GM23338 (cell line): Measurements from ENCODE around the gene KLHL26. TPM values are rescaled to one million over a fixed set of nuclear protein-coding genes. Genes with fewer than 3 reads are reported as not detected.

Source experiments
- ATAC-seq: fragments of 200-7000 bp; cut with Tn5 transposase; 3 replicates; pipeline ENCODE4 v1.9.1; 2020
- DNase-seq: peaks from one replicate; pipeline ENCODE4 v3.0.0-alpha.2; 2015; ENCODE audit warnings: low spot score
- H2AFZ ChIP-seq: fragments of 200-600 bp; sonication (generic); 2 replicates; pipeline ENCODE4 v1.8.0; 2016; ENCODE audit warnings: antibody characterized with exemption, mild to moderate bottlenecking, moderate library complexity
- H3F3A ChIP-seq: fragments of 200-600 bp; sonication (generic); replicated peaks from 2 replicates; pipeline ENCODE4 v1.8.0; 2017; ENCODE audit warnings: antibody characterized with exemption, mixed run types, low read depth
- H3K27ac ChIP-seq: fragments of 200-600 bp; sonication (generic); 2 replicates; pipeline ENCODE4 v1.6.1; 2016; ENCODE audit warnings: low read depth
- H3K27me3 ChIP-seq: fragments of 200-600 bp; sonication (generic); 2 replicates; pipeline ENCODE4 v1.8.0; 2016; ENCODE audit warnings: mild to moderate bottlenecking, mixed run types, moderate library complexity; ENCODE audit not compliant: insufficient read depth
- H3K36me3 ChIP-seq: fragments of 200-600 bp; sonication (generic); 2 replicates; pipeline ENCODE4 v1.8.0; 2016; ENCODE audit warnings: mild to moderate bottlenecking; ENCODE audit not compliant: insufficient read depth
- H3K4me1 ChIP-seq: fragments of 200-600 bp; sonication (generic); 2 replicates; pipeline ENCODE4 v1.8.0; 2016; ENCODE audit warnings: mild to moderate bottlenecking, moderate library complexity; ENCODE audit not compliant: insufficient read depth
- H3K4me2 ChIP-seq: fragments of 200-600 bp; sonication (generic); 2 replicates; pipeline ENCODE4 v1.7.1; 2017; ENCODE audit warnings: mixed run types
- H3K4me3 ChIP-seq: fragments of 200-600 bp; sonication (generic); 2 replicates; pipeline ENCODE4 v1.6.1; 2016; ENCODE audit warnings: mixed run types
- H3K79me2 ChIP-seq: fragments of 200-600 bp; sonication (generic); replicated peaks from 2 replicates; pipeline ENCODE4 v1.8.0; 2017; ENCODE audit warnings: mild to moderate bottlenecking; ENCODE audit not compliant: insufficient read depth
- H3K9me2 ChIP-seq: fragments of 200-600 bp; sonication (generic); 2 replicates; pipeline ENCODE4 v1.8.0; 2017; ENCODE audit not compliant: insufficient read depth
- H4K20me1 ChIP-seq: fragments of 200-600 bp; sonication (generic); replicated peaks from 2 replicates; pipeline ENCODE4 v1.8.0; 2017; ENCODE audit warnings: mild to moderate bottlenecking; ENCODE audit not compliant: insufficient read depth
- H3K27ac Mint-ChIP-seq: 2 replicates; pipeline ENCODE4 v1.8.0; 2020; ENCODE audit warnings: inconsistent platforms, mild to moderate bottlenecking, moderate library complexity, mixed read lengths
- H3K27me3 Mint-ChIP-seq: 3 replicates; pipeline ENCODE4 v1.8.0; 2022; ENCODE audit warnings: low read depth, mild to moderate bottlenecking, moderate library complexity, mixed read lengths, inconsistent platforms; ENCODE audit not compliant: insufficient read depth, poor library complexity
- H3K36me3 Mint-ChIP-seq: 3 replicates; pipeline ENCODE4 v1.8.0; 2021; ENCODE audit warnings: low read depth, mild to moderate bottlenecking, inconsistent platforms, moderate library complexity, mixed read lengths
- H3K4me1 Mint-ChIP-seq: 3 replicates; pipeline ENCODE4 v1.8.0; 2020; ENCODE audit warnings: mild to moderate bottlenecking, inconsistent platforms, mixed read lengths
- H3K4me3 Mint-ChIP-seq: 3 replicates; pipeline ENCODE4 v1.8.0; 2021; ENCODE audit warnings: moderate library complexity, mild to moderate bottlenecking, inconsistent platforms, mixed read lengths
- H3K9me3 Mint-ChIP-seq: 3 replicates; pipeline ENCODE4 v1.8.0; 2020; ENCODE audit warnings: moderate library complexity, mild to moderate bottlenecking, inconsistent platforms, mixed read lengths
- CREB1 ChIP-seq: fragments of 250-450 bp; sonication (Bioruptor Pico); IDR thresholded peaks from 2 replicates; pipeline ENCODE4 v1.5.0; 2020; ENCODE audit warnings: low read depth, mild to moderate bottlenecking, moderate library complexity
- EZH2 ChIP-seq: fragments of 200-600 bp; sonication (generic); IDR thresholded peaks from one replicate; pipeline ENCODE4 v1.8.0; 2017; ENCODE audit warnings: antibody characterized with exemption, mild to moderate bottlenecking, low read depth; ENCODE audit not compliant: unreplicated experiment
- EZH2phosphoT487 ChIP-seq: fragments of 200-600 bp; sonication (generic); IDR thresholded peaks from one replicate; pipeline ENCODE4 v1.8.1; 2018; ENCODE audit warnings: antibody characterized with exemption; ENCODE audit not compliant: unreplicated experiment
- JUNB ChIP-seq: IDR thresholded peaks from one replicate; pipeline ENCODE4 v1.6.1; 2016; ENCODE audit warnings: antibody characterized with exemption; ENCODE audit not compliant: unreplicated experiment
- NANOG ChIP-seq: IDR thresholded peaks from 2 replicates; pipeline ENCODE4 v1.6.1; 2016; ENCODE audit warnings: antibody characterized with exemption, borderline replicate concordance
- POLR2AphosphoS5 ChIP-seq: IDR thresholded peaks from 2 replicates; pipeline ENCODE4 v1.6.1; 2016; ENCODE audit warnings: antibody characterized with exemption, low read depth
- REST ChIP-seq: IDR thresholded peaks from one replicate; pipeline ENCODE4 v1.6.1; 2018; ENCODE audit warnings: antibody characterized with exemption; ENCODE audit not compliant: unreplicated experiment
- STAT1 ChIP-seq: IDR thresholded peaks from one replicate; pipeline ENCODE4 v1.6.1; 2016; ENCODE audit warnings: antibody characterized with exemption; ENCODE audit not compliant: unreplicated experiment
- ZNF331 ChIP-seq: fragments of 250-450 bp; sonication (Bioruptor Pico); IDR thresholded peaks from 2 replicates; pipeline ENCODE4 v1.5.0; 2020; ENCODE audit warnings: low read depth, mild to moderate bottlenecking, moderate library complexity
- ZNF462 ChIP-seq: fragments of 250-450 bp; sonication (Bioruptor Pico); IDR thresholded peaks from 2 replicates; pipeline ENCODE4 v1.5.0; 2020; ENCODE audit warnings: mild to moderate bottlenecking, moderate library complexity
- polyA plus RNA-seq: library from polyadenylated mRNA; unstranded; fragments of >200 nt; fragmentation: Nextera tagmentation; extraction: Ambion mirVana; gene quantifications from 2 replicates; pipeline ENCODE4 v1.2.1, GENCODE V29; 2016
- total RNA-seq: library from RNA; depleted of rRNA; stranded (reverse); fragments of >200 nt; shearing (Covaris generic); gene quantifications from 2 replicates; pipeline ENCODE4 v1.2.3, GENCODE V29; 2014

The KLHL26 gene
- total and polyA plus RNA-seq, 2 experiments from 2014 or later = 3.6 to 11.2 TPM

GRCh38 chr19:18713550-18714117 is 76.8 kb downstream of the KLHL26 start (continued):
- TF ChIP-seq ZNF331 = no peak
- no peak for TF ChIP-seq JUNB

GRCh38 chr19:18715416-18715815 is 78.6 kb downstream of the KLHL26 start:
- no peak for DNase-seq
- no peaks in the 10 kb centered on the region for H3K27me3 ChIP-seq

GRCh38 chr19:18716857-18717256 is 80.0 kb downstream of the KLHL26 start:
- Histone ChIP-seq H3K4me1 (no peaks in the 10 kb centered on the region), H3K4me2 (no peak overlapping the region), H3K27ac (no peak overlapping the region), H3K79me2 (peaks cover 2% of the 10 kb centered on the region; the same call in 1 of the 2 replicates), H3K27me3 (no peaks in the 10 kb centered on the region), H3F3A (no peaks in the 10 kb centered on the region), H3K4me3 (no peak overlapping the region), H2AFZ (no peak overlapping the region), H3K36me3 (no peaks in the 10 kb centered on the region), H4K20me1 (peaks cover under 1% of the 10 kb centered on the region; the same call in 1 of the 2 replicates), H3K9me2 (no peaks in the 10 kb centered on the region)
- Mint-ChIP-seq H3K36me3 (no peaks in the 10 kb centered on the region), H3K27ac (peak overlapping the region; percentile 76; the same call in 1 of the 2 replicates), H3K4me3 (no peak overlapping the region), H3K27me3 (peaks cover 24% of the 10 kb centered on the region), H3K4me1 (peaks cover 10% of the 10 kb centered on the region), H3K9me3 (no peaks in the 10 kb centered on the region)
- DNase-seq (no peak), ATAC-seq (no peak)
- TF ChIP-seq ZNF331 = no peak
- TF ChIP-seq JUNB = no peak
- no peak for TF ChIP-seq REST
- TF ChIP-seq EZH2phosphoT487 = no peak
- no peak for TF ChIP-seq POLR2AphosphoS5
- no peak for TF ChIP-seq EZH2
- TF ChIP-seq ZNF462 (CRISPR knock-in tag) = no peak
- no peak for TF ChIP-seq CREB1 (CRISPR knock-in tag)
- TF ChIP-seq STAT1 = no peak
- no peak for TF ChIP-seq NANOG

More at GRCh38 chr19:18715416-18715815, 78.6 kb downstream of the KLHL26 start:
- Histone ChIP-seq H3K79me2 (0 out of 2 replicates have a peak, but pooled peaks cover 4% of the 10 kb centered on the region), H3K9me2 (no peaks in the 10 kb centered on the region), H3K36me3 (no peaks in the 10 kb centered on the region), H4K20me1 (peaks cover 4% of the 10 kb centered on the region; the same call in 1 of the 2 replicates), H3K27ac (no peak overlapping the region), H3K4me3 (no peak overlapping the region), H3F3A (no peaks in the 10 kb centered on the region), H3K4me1 (no peaks in the 10 kb centered on the region), H3K4me2 (no peak overlapping the region), H2AFZ (no peak overlapping the region)
- H3K27me3 Mint-ChIP-seq = peaks cover 18% of the 10 kb centered on the region
- H3K27ac Mint-ChIP-seq = no peak overlapping the region
- no peak overlapping the region for H3K4me3 Mint-ChIP-seq
- H3K9me3 Mint-ChIP-seq = no peaks in the 10 kb centered on the region
- no peaks in the 10 kb centered on the region for H3K36me3 Mint-ChIP-seq
- peaks cover 7% of the 10 kb centered on the region for H3K4me1 Mint-ChIP-seq
- TF ChIP-seq EZH2 = no peak
- TF ChIP-seq ZNF331 = no peak
- ATAC-seq = no peak
